Mesothelial cell of epicardium (in vitro differentiated cells): ENCODE measurements around the gene ARID3C. TPM values are rescaled to one million over a fixed set of nuclear protein-coding genes. Genes with fewer than 3 reads are reported as not detected.

Experiments used
- DNase-seq, 2 experiments: peaks; one replicate each; pipeline ENCODE4 v3.0.0; 2021; ENCODE audit warnings: low spot score in 2 of 2; ENCODE audit not compliant: unreplicated experiment in 2 of 2
- H3K27ac Mint-ChIP-seq: 2 replicates; pipeline ENCODE4 v1.8.0; 2021; ENCODE audit warnings: mixed read lengths
- H3K27me3 Mint-ChIP-seq: 2 replicates; pipeline ENCODE4 v1.8.0; 2021; ENCODE audit warnings: low read depth, mixed read lengths
- H3K36me3 Mint-ChIP-seq: 2 replicates; pipeline ENCODE4 v1.8.0; 2021; ENCODE audit warnings: mixed read lengths
- H3K4me1 Mint-ChIP-seq: 2 replicates; pipeline ENCODE4 v1.8.0; 2021; ENCODE audit warnings: mixed read lengths
- H3K4me3 Mint-ChIP-seq: 2 replicates; pipeline ENCODE4 v1.8.0; 2021; ENCODE audit warnings: mild to moderate bottlenecking, moderate library complexity, mixed read lengths
- H3K9me3 Mint-ChIP-seq: 2 replicates; pipeline ENCODE4 v1.8.0; 2021; ENCODE audit warnings: mixed read lengths
- CTCF ChIP-seq: fragments of 200-600 bp; sonication (generic); IDR thresholded peaks from one replicate; pipeline ENCODE4 v1.5.0; 2021; ENCODE audit warnings: antibody characterized with exemption; ENCODE audit not compliant: unreplicated experiment
- total RNA-seq: library from RNA; stranded (reverse); gene quantifications from 3 replicates; pipeline ENCODE4 v1.2.1, GENCODE V29; 2021

Gene ARID3C
- total RNA-seq, 1 donor from 2014 or later, result 0.80 TPM

DNA sequence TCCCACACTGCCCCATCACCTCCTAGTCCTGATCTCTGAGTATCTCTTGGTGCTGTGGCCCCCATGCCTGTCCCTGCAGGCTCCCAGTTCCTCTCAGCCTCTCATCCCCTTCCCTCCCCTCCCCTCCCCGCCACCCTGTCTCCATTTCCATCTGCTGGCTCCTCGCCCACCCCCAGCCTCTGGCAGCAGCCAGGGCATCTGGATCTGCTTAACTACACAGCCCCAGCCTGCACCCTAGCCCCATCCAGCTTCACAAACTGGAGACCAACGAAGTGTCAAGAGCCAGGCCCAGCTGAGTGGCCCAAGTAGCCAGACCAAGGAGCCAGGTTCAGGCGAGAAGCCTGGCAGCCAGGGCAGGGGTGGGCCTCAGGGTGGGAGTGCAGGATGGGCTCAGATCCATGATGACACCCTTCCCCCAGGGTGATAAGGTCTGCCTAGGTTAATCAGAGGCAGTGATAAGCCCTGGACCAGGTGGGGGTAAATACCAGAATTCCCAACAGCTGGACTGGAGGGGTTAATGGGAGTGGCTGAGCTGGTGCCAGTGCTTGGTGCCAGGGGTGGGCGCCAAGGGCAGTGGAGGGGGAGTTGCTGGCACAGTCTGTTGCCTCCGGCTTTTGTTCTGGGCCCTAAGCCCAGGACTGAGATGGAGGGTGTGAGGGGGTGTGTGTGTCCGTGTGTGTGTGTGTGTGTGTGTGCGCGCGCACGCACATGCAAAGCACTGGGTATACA, 25.6 kb upstream of the ARID3C start:
- peak overlapping the region; percentile 71 for H3K4me3 Mint-ChIP-seq
- DNase-seq, result no peak
- H3K36me3 Mint-ChIP-seq, result peaks cover 3% of the 10 kb centered on the region
- TF ChIP-seq CTCF, result no peak
- no peaks in the 10 kb centered on the region for H3K27me3 Mint-ChIP-seq
- H3K9me3 Mint-ChIP-seq, result no peaks in the 10 kb centered on the region
- H3K27ac Mint-ChIP-seq, result peak overlapping the region; percentile 95
- peaks cover 46% of the 10 kb centered on the region for H3K4me1 Mint-ChIP-seq

GRCh38 chr9:34653151-34654072, 24.5 kb upstream of the ARID3C start:
- peak overlapping the region; percentile 71 for H3K4me3 Mint-ChIP-seq
- TF ChIP-seq CTCF, result no peak
- peaks cover 46% of the 10 kb centered on the region for H3K4me1 Mint-ChIP-seq
- DNase-seq, result no peak
- peak overlapping the region; percentile 95 for H3K27ac Mint-ChIP-seq
- peaks cover 6% of the 10 kb centered on the region for H3K36me3 Mint-ChIP-seq
- no peaks in the 10 kb centered on the region for H3K27me3 Mint-ChIP-seq
- no peaks in the 10 kb centered on the region for H3K9me3 Mint-ChIP-seq

DNA sequence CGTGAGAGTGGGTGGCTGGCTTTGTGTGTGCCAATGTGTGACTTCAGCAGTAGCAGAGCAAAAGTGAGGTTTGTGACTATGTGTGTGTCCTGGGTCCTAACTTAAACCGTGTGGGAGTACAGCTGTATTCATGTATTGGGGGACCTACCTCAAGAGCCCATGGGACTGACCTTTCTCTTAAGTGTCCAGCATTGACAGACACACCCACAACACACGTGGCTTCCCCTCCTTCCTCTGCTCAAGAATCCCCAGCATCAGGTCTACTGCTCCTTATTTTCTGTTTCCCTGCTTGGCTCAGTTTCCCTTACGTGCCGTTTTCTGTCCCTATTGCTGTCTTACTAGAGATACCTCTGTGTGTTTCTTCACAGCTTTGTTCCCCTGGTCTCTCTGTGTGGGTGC, 23.7 kb upstream of the ARID3C start:
- TF ChIP-seq CTCF, result no peak
- no peak for DNase-seq
- Mint-ChIP-seq H3K36me3 (peaks cover 6% of the 10 kb centered on the region), H3K27ac (peak overlapping the region; percentile 95), H3K4me3 (peak overlapping the region; percentile 71), H3K4me1 (peaks cover 53% of the 10 kb centered on the region), H3K9me3 (no peaks in the 10 kb centered on the region), H3K27me3 (no peaks in the 10 kb centered on the region)

- Mint-ChIP-seq H3K9me3 (no peaks in the 10 kb centered on the region), H3K36me3 (peaks cover 6% of the 10 kb centered on the region), H3K4me3 (peak within 1 kb of the TSS; percentile 71), H3K27ac (peak within 1 kb of the TSS; percentile 95), H3K27me3 (no peaks in the 10 kb centered on the region), H3K4me1 (peaks cover 58% of the 10 kb centered on the region)
- no peak for TF ChIP-seq CTCF
- no peak for DNase-seq
Observed at GRCh38 chr9:34651876-34652601, 23.2 kb upstream of the ARID3C start, which contains the start of gene IL11RA. IL11RA (plus strand) TSS chr9:34652185; CDS start chr9:34655218, 3,033 bp downstream.

DNA sequence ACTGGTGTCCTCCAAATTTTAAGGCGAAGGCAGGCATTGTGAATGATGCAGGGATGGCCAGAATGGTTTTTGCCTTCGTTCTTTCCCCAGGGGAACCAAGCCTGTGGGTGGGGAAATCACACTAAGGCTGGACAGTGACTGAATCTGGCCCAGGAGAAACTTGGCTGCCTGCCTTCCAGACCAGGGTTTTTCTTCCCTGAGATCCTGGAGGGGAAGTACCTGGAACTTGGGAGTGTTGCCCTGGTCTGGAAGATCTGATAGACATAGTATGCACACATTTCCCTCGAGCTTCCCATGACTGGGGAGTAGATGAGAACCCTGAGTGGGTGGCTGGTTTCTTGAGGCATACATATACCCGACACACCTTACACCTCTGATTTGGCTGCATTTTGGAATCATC, 22.5 kb upstream of the ARID3C start:
- Mint-ChIP-seq H3K36me3 (peaks cover 6% of the 10 kb centered on the region), H3K27ac (peak overlapping the region; percentile 84), H3K27me3 (no peaks in the 10 kb centered on the region), H3K9me3 (no peaks in the 10 kb centered on the region), H3K4me1 (peaks cover 61% of the 10 kb centered on the region), H3K4me3 (peak overlapping the region; percentile 71)
- DNase-seq, result no peak
- no peak for TF ChIP-seq CTCF
